Measurements from ENCODE around the gene TRIP13.
A peak's percentile ranks its signal among the peaks of the same experiment; 100 is the strongest.

The TRIP13 gene

DNA sequence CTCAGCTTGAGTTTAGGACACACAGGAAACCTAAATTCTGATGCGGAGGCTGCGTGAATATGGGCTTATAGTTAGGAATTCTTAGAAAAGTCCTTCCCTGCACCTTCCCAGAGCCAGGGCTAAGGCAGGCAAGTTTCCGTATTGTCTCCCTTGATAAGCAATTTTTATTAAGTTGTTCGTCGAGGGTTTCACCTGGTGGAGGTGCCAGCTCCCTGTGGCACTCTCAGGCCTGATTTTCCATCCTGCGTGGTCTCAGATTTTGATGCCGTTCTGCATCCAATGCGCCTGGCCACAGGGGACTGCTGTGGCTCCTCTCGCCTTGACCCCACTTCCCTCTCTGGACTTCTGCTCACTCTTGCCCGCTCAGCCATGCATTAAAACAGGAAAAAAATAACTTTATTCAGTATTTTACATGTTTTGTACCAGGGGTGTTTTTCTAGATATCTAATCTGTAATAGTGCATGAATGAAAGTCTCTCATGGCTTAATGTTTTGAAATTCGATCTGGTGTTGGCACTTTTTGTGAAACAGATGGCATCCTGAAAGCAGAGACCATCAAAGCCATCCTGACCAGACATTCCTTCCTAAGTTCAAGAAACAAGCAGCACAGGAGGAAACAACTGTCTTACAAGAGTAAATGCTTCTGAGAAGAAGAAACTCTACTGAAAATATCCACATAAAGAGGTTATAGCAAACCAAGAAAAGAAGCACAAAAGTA is 50.7 kb downstream of the TRIP13 start:
- no peak for DNase-seq

DNA sequence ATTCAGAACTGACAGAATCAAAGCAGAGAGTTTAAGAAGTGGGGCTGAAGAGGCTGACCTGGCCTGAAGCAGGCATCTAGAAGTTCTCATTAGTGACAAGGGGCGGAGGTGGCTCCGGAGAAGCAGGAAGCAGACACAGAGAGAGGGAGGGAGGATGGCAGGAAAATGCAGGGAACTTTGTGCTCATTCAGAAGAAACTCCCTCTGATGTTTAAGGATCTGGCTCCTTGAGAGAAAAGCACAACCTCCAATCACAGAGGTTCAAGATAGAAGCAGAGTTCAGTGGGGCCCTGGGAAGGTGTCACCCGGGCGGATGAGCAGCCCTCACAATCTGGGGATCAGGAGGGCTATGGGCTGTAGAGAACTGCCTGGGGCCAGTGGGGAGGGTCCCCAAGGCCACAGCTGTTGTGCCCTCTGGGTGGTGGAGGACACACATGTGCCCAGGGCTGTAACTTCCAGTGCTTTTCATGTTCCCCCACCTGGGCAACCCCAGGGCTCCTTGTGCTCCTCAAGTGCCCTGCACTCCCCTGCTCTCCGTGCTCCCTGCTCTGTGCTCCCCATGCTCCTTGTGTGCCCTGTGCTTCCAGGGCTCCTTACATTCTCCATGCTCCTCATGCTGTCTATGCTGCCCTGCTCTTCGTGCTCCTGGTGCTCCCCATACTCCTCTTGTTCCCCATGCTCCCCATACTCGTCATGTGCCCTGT is 51.4 kb downstream of the TRIP13 start:
- DNase-seq, result no peak

DNA sequence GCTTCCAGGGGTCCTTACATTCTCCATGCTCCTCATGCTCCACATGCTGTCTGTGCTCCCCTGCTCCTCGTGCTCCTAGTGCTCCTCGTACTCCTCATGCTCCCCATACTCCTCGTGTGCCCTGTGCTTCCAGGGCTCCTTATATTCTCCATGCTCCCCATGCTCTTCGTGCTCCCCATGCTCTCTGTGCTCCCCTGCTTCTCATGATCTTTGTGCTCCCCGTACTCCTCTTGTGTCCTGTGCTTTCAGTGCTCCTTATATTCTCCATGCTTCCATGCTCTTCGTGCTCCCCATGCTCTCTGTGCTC is 51.9 kb downstream of the TRIP13 start:
- no peak for DNase-seq

DNA sequence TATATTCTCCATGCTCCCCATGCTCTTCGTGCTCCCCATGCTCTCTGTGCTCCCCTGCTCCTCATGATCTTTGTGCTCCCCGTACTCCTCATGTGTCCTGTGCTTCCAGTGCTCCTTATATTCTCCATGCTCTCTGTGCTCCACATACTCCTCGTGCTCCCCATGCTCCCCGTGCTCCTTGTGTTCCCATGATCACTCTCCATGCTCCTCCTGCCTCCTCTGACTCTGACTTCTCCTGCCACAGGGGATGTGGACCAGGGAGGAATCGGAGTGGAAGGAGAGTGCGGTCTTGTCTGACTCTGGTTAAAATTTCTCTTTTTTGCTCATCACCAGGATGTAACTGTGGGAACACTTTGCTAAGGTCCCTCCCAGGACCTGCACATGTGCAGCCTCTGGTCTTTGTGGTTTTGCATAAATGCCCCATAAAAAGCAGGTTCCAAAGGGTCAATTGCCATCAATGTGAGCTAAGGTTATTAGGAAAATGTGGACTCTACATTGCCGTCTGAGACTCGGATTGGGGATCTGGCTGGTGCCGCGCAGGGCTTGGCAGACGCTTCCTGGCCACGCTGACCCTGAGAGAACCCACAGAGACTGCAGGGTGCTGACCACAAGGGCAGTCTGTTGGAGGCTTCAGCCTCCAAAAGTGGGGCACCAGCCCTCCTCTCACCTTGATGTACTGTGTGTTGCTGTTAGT is 52.5 kb downstream of the TRIP13 start:
- DNase-seq, result no peak

DNA sequence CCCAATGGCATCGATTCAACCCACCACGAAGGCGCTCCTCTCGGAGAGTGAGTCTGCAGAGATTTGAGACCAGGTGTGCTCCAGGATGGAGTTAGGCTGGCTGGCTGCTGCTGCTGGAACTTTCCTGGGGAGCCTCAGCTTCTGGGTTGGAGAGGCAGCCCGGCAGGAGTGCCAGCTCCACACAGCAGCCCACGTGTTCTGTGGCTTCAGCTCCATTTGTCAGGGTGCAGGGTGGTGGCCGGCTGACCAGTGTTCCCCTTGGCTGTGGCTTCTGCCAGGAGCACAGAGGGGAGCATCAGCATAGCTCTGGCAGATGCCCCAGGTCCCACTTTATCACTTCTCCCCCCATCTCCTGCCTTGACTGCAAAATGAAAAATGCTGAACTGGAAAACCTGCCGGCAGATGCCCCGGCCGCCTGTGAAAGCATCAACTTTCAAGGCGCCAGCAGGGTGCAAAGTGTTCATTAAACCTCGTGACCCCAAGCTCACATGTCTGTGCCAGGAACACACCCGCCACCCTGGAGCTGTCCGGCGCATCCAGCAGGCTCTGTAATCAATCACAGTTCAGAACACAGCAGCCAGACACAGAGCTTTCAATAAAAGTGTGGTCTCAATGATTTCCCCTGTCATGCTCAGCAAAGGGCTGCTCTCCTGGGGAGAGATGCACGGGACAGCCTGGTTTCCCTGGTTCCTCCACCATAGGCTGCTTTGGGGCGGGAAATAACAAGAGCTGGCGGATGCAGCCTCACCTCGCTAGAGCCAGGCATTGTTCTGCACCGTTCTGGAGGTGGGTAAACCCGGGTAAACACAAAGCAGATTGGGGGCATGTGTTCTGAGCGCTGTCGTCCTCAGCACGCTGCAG is 53.2 kb downstream of the TRIP13 start:
- DNase-seq, result no peak

DNA sequence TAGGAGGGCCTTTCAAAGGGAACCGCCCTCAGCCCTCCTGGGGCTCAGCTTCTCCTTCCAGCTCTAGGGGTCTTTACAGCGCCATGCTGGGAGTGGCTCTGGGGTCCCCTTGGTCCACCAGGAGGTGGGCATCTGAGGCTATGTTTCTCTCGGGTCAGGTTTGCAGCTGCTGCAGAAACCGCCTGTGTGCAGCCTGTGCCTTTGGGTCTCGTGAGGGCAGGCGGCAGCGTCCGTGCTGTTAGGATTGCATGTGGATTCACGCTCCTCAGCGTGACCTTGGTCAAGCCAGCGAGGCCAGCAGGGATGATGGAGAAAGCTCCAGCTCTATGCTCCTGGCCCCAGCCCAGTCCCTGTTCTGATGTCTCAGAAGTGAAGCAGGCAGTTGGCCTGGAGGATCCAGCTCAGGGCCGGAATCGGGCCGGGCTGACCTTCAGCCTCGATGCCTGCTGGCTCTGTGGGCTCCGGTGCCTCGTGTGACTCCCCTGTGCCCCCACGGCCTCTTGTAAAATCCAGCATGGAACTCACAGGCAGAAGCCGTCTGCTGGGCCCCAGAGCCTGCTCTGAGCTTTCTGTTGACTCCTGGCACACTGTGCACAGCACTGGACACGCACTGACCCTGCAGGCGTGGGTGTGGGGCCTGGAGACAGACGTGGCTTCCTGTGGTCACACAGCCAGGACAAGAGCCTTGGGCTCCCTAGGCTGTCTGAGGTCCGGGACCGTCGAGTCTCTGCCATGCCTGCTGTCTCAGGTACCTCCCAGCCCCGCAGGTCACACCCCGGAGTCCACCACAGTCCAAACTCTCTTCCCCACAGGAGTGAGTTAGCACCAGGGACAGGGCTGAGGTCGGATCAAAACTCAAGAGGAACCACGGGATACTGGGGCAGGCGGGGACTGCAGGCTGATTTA is 54.3 kb downstream of the TRIP13 start:
- no peak for DNase-seq

DNA sequence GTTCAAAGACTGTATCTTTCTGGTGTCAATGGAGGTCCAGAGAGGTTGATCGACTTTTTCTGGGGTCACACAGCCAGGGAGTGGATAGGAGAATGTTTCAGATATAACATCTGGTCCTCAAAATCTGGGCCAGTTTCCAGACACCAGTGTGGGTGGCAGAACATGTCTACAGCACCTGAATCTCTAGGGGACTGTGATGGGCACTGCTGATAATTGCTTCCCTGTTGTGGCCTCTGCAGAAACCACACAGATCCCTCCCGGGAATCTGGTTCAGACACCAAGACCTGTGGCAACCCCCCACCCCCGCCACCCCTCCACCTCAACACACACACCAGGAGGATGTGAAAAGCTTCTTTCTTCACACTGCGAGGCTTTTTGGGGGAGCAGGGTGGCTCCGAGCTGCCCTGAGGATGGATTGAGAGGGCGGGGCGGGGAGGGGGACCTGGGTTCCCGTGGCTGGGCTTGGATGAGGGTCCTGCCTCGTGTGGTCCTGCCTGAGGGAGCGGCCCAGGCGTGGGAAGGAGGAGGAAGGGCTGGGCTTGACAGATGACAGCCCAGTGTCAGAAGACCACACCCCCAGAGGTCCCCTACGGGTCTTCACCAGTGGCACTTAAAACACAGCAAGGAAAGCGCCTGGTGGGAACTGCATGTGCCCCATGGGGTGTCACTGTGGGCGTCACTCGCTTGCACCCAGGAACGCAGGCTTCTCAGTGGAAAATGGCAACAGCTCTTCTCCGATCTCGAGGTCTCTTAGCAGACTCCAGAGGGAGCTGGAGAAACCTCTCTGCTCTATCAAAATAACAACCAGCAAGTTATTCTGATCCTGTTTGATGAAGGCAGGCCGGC is 55.2 kb downstream of the TRIP13 start:
- no peak for DNase-seq

DNA sequence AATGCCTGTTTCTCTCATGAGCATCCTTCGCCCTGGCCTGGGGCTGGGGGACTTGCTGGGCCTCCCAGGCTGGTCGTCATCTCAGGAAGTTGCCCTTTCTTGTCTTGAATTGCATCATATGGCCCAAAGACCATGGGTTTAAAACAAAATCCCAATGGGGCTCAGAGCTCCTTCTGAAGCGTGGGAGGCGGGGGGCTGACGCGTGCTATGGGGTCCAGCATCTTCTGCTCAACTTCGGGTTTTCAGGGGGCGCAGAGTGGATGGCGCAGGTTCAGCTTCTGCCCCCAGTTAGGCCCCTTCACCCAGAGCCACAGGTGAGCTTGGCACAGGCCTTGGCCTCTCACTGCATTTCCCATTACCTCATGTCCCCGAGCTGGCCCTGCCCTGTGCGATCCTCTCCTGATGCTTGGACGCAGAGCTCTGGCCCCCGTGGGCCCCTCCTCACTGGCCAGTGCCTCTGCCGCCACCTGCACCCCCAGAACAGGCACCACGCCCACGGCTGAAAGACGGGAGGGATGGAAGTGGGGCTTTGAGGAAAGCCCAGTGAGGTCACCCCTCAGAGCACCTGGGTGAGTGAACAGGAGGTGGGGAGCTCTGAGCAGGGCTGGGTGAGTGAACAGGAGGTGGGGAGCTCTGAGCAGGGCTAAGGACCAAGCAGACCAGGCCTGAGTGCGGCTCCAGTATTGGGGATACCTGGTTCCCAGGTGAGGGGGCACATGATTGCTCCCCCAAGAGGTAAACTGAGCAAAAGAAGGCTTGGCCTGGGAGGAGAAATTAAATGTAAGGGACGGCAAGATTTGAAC is 56.0 kb downstream of the TRIP13 start:
- DNase-seq, result no peak

DNA sequence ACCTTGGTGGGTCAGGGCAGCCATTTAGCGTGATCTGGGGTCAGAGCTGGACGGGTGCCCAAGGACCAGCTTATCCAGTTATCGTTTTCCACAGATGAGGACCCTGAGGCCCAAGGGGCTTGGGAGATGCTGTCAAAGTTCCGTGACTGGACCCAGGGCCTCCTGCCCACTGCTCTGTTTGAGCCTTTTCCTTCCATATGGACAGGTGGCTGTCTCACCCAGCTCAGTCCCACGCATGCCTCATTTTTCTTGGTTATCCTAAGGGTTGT is 56.5 kb downstream of the TRIP13 start:
- DNase-seq, result no peak

DNA sequence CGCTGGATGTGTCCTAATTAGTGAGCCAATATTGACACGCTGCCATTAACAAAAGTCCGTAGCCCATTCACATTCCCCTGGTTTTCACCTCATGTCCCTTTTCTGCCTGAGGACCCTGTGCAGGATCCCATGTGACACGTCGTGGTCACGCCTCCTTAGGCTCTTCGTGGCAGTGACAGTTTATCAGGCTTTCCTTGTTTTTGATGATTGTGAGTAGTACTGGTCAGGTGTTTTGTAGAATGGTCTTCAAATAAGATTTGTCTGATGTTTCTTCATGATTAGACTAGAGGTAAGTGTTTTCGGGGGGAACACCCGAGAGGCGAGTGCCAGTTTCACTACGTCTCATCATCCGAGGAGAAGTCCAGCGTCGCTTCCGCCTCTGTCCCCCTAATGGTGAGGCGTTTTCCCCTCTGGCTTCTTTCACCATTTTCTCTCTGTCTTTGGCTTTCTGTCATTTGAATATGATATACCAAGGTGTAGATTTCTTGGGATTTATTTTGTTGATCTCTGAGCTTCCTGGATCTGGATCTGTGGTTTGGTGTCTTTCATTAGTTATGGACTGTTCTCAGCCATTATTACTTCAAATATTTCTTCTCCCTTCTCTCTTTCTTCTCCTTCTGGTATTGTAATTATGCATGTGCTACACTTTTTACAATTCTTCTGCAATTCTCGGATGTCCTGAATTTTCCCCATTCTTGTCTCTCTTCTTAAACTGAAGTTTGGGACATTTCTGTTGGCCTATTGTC is 57.3 kb downstream of the TRIP13 start:
- DNase-seq, result no peak

DNA sequence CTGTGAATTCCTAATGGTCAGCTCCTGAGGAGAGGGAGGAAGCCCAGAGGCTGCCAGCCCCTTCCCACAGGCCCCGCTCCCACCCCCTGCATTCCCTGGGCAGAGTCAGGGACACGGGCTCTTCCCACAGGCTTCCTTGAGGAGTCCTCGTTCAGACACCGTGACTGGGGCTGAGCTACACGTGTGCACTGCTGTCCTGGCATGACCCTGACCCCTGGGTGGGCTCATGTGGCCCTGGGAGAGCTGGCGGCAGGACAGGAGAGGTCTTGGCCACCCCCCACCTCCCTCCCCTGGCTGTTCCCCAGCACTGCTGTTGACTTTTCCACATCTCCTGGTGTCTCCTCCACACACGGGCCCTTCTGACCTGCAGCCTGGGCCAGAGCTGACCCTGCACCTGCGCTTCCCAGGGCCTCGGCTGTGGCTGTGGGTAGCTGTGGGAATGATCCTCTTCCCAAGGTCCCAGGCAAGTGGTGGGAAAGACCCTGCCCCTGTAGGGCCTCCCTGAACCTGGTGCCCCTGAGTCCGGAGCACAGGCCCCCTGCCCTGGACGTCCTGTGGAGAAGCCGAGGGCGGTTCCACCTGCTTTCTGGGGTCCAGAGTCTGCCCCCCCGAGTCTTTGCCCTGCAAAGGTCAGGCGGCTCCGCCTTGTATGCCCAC is 59.4 kb downstream of the TRIP13 start:
- no peak for DNase-seq

DNA sequence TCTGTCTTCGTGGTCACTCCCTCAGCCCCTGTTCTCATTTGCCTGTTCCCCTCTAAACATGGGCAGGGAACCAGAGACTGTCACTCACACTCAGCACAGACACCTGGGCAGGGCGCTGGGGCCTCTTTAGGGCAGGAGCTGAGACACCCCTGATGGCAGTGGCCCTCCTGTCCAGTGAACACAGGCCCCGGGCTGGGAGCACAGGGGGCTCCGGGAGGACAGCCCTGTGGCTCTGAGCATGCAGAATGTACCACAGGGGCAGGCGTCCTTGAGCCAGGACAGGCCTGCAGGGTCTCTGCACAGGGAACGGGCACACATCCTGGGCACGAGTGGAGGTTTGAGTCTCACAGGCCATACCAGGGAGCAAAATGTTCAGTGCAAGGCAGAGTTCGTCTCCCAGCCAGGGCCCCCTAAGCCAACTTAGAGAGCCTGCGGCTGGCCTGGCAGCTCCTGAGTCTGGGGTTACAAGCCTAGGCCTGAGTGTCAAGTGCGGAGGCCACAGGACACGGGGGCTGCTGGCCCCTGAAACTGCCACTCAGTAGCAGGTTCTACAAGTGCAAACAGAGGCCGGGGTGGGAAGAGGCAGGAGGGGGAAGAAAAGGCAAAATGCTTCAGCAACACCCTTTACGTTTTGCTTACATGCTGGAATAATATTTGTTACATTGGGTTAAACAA is 60.0 kb downstream of the TRIP13 start:
- DNase-seq, result no peak

DNA sequence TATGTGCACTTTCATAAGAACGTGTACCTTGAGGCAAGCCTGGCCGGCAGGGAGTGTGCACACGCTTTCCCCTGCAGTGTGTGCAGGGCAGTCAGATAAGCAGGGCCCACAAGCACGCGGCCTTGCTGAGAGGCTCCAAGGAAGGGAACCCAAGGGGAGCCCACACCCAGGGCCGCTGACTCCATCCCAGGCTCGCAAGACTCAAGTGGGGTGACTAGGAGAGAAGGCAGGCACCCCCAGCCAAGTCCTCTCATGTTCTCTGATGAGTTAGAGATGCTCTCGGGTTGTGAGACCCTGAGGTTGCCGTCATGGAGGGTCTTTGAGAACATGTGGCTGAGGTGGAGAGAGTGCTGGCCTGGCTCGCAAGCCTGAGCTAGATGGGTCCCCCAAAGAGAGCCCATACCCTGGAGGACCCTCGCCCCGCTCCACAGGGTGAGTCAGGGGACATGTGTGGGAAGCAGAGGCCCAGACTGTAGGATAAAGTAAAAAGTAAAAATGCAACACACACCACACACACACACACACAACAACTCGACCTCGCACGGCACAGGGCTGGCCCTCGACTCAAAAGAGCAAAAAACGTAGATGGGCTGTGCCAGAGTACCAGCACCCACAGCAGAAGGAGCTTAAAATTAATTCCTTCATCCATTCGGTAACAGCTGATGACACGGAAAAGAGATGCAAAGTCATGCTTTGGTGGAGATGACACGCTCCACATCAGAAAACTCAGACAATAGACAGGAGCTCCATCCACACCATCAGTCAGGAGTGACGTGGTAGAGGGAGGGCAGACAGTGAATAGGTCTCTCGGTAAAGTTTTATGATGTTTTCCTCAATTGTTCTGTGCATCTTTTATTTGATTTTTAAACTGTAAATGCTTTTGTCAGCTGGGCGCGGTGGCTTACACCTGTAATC is 61.1 kb downstream of the TRIP13 start:
- DNase-seq, result peak; percentile 11

DNA sequence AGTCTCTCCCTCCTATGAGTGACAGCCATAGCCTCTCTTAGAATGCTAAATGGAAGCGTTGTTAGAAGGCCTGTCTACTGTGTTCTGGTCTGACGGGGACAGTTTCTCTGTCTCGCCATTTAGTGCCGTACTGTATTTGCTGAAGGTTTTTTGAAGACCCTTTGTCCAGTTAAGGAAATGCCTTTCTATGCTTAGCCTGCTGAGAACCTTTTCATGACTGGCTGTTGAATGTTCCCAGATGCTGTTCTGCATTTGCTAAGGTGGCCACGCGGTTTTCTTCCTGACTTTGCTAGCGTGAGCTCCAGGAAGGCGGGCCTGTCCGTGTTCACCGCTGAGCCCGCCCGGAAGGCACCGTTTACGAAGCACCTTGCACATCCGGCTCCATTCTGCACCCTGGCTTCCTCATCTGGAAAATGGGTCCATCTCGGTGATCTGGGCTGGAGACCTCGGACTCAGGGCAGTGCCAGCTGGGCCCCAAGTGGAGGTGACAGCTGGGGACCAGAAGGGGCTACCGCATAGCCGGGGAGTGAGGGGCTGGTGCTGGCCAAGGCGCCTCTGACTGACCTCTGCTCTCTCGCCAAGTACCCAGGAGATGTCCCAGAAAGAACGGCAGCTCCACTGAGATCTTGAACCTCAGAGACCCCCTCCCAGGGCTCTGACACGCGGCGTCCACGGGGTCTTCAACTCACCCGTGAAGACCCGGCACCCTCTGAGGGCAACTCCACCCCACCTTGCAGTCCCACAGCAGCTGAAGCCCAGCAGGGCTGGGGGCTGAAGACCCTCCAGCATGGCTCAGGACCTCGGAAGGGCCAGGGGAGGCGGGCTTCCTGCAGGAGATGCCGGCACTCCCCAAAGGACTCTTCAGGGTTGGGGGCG is 63.4 kb downstream of the TRIP13 start:
- DNase-seq, result no peak

DNA sequence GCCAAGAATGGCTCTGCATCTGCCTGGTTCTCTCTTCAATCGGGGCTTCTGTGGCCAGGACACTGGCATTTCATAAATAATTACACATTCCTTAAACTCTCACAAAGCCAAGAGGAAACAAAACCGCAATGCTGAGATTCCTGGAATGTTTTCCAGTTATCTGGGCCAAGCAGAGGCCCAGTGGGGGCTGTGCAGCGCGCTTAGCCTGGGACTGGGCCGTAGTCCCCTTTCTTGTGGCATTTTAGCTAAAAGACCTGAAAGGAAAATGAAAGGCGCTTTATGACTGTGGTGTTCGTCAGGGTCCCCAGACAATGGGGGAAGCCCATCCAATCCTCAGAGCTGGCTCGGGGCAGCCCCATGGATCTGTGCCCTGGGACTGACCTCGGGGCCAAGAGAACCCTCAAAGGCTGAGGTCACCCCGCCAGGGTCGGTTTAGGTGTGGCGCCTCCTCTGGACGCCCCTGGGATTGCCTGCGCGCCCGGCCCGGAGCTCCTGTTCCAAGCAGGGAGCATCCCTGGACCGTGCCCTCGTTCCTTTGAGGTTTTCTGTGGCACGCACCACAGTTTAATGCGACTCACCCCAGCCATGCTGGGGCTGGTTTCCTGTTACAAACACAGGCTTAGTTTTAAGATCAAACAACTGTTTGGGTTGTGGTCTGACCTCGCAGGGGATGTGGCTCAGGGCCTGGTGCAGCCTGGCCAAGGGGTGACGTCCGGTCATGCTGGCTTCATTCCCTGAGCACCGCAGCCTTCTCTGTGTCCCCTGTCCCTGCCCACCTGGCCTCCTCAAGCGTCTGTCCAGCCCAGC is 64.5 kb downstream of the TRIP13 start:
- peak; percentile 80 for DNase-seq

Data from kidney glomerular epithelial cell (primary cell).